Measurements from ENCODE around the gene PRPSAP1.
A peak's percentile ranks its signal among the peaks of the same experiment; 100 is the strongest.
"Not testable (repeated sequence)": the region's sequence is repeated elsewhere in the genome, so short reads cannot be mapped to it uniquely, and the experiment has no call there.

PRPSAP1 gene

GRCh38 chr17:76277300-76278267 lies 76.1 kb downstream of the PRPSAP1 start:
- DNase-seq (ENCODE audit: low read depth in 2 of 2), result no peak

GRCh38 chr17:76276461-76277299 lies 77.0 kb downstream of the PRPSAP1 start:
- DNase-seq (ENCODE audit: low read depth in 2 of 2), result no peak

GRCh38 chr17:76276069-76276431 lies 77.7 kb downstream of the PRPSAP1 start:
- no peak for DNase-seq (ENCODE audit: low read depth in 2 of 2)

- no peak for DNase-seq (ENCODE audit: low read depth in 2 of 2)
These were observed 78.2 kb downstream of the PRPSAP1 start for GRCh38 chr17:76275382-76276068.

- DNase-seq (ENCODE audit: low read depth in 2 of 2), result no peak
These were observed 79.4 kb downstream of the PRPSAP1 start for GRCh38 chr17:76274112-76274956.

GRCh38 chr17:76273445-76274111 lies 80.1 kb downstream of the PRPSAP1 start:
- DNase-seq (ENCODE audit: low read depth in 2 of 2), result no peak

GRCh38 chr17:76272541-76273444 lies 80.9 kb downstream of the PRPSAP1 start:
- DNase-seq (ENCODE audit: low read depth in 2 of 2), result peak in 1 of 2 donors; percentile 68

- peak; percentile 86 to 88 for DNase-seq (ENCODE audit: low read depth in 2 of 2)
These were observed 81.8 kb downstream of the PRPSAP1 start for GRCh38 chr17:76271669-76272540.

- DNase-seq (ENCODE audit: low read depth in 2 of 2), result no peak
These were observed 82.7 kb downstream of the PRPSAP1 start for GRCh38 chr17:76270770-76271668.

GRCh38 chr17:76270127-76270592 lies 83.6 kb downstream of the PRPSAP1 start:
- no peak for DNase-seq (ENCODE audit: low read depth in 2 of 2)

GRCh38 chr17:76268991-76269981 lies 84.4 kb downstream of the PRPSAP1 start:
- no peak for DNase-seq (ENCODE audit: low read depth in 2 of 2)

- peak; percentile 79 to 81 for DNase-seq (ENCODE audit: low read depth in 2 of 2)
These were observed 85.5 kb downstream of the PRPSAP1 start for GRCh38 chr17:76268015-76268749.

- DNase-seq (ENCODE audit: low read depth in 2 of 2), result not testable (repeated sequence)
These were observed 86.1 kb downstream of the PRPSAP1 start for GRCh38 chr17:76267581-76268001.

GRCh38 chr17:76267051-76267576 lies 86.6 kb downstream of the PRPSAP1 start:
- no peak for DNase-seq (ENCODE audit: low read depth in 2 of 2)

Measured in stimulated activated CD4-positive, alpha-beta T cell treated with anti-CD3 and anti-CD28 coated beads, Interleukin-15, amount 100 ng/mL, for 48 hours (primary cell).